HS-5 (cell line): Measurements from ENCODE around the gene RIPOR3.
A peak's percentile ranks its signal among the peaks of the same experiment; 100 is the strongest.
"Not testable (repeated sequence)": the region's sequence is repeated elsewhere in the genome, so short reads cannot be mapped to it uniquely, and the experiment has no call there.

Experiments
- DNase-seq: peaks from one replicate; pipeline ENCODE4 v3.0.0-alpha.2; 2012; ENCODE audit warnings: low read depth

RIPOR3 gene

GRCh38 chr20:50572938-50573777 is 118.2 kb downstream of the RIPOR3 start:
- peak; percentile 91 for DNase-seq

GRCh38 chr20:50571466-50571865 is 119.9 kb downstream of the RIPOR3 start:
- DNase-seq: no peak

DNA sequence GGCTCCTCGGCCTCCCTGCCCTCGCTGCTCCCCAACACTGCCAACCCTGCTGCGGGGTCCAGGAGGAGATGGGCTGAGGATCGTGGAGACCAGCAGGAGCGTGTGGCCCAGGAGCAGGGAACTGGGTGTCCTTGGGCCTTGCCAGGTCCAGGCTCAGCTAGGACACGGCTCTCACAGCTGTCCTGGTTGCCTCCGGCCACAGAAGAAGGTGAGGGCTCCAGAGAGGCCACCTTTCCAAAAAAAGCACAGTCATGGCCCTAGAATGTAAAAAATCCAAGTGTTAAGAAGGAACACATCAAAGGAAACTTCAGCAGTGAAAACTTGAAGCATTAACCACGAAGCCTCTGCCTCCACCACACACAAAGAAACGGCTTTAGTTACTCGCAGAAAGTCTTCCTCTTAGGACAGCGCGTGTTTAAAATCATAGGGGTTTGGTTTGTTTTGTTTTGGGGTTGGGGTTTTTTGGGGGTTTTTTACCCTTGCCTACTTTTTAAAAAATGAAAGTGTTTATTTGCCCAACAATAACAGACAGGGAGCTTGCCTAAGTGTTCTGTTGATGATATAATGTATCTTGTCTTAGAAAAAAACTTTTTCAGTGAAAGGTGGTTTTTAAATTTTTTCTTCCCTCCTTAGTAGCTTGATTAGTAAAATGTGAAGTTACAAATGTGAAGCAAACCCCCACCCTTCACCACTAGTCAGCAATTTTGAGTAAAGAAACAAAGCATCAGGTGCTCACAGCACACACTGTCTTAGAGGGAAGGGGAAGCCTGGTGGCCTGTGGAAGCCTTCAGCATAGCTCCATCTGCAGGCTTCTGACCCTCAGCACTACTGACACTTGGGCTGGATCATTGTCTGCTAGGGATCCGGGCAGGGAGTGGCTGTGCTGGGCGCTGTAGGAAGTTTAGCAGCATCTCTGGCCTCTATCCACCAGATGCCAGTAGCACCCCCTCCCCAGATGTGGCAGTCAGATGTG is 121.2 kb downstream of the RIPOR3 start:
- no peak for DNase-seq

DNA sequence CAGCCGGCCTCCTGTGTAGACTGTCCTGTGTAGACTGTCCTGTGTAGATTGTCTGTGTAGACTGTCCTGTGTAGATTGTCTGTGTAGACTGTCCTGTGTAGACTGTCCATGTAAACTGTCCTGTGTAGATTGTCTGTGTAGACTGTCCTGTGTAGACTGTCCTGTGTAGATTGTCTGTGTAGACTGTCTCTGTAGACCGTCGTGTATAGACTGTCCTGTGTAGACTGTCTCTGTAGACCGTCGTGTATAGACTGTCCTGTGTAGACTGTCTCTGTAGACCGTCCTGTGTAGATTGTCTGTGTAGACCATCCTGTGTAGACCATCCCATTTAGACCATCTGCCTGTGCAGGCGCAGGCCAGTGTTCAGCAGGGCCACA is 121.9 kb downstream of the RIPOR3 start:
- DNase-seq: not testable (repeated sequence)

GRCh38 chr20:50568549-50568942 is 122.8 kb downstream of the RIPOR3 start:
- DNase-seq: no peak

GRCh38 chr20:50567860-50568548 is 123.3 kb downstream of the RIPOR3 start:
- no peak for DNase-seq

- no peak for DNase-seq
These were observed 125.5 kb downstream of the RIPOR3 start for GRCh38 chr20:50565871-50566270.

- no peak for DNase-seq
These were observed 126.0 kb downstream of the RIPOR3 start for GRCh38 chr20:50565383-50565782.

DNA sequence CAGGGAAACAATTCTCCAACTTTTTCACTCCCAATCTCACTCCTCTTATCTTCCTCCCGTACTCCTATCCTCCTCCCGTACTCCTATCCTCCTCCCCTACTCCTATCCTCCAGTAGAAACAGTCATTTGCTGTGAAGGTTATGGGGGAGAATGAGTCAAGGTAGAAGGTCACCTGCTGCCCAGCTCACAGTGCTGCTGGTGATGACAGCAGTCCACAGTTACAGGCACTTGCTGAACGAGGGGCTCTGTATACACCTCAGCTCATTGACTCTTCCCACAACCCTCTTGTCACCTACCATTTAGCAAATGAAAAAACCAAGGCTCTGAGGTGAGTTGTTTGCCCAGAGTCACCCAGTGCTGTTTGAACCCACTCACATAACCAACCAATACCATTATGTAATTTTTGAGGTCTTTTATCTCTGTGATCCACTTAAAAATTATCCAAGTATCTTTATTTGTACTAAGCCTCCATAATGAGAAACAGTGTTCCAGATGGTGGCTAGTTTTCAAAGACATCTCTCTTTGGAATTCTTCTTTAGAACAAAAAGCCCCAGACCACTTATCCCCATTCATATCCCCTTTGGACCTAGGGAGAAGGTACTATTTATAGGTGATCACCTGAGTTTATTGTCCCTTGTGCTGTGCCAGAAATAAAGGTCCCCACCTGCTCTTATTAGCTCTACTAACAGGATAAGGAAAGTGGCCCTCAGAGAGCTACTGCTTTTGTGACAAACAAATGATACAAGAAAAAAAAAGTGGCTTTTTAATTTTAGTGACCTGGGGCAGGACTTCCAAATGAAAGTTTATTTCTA is 128.0 kb downstream of the RIPOR3 start:
- DNase-seq: no peak

- DNase-seq: no peak
These were observed 129.1 kb downstream of the RIPOR3 start for GRCh38 chr20:50562262-50562701.

DNA sequence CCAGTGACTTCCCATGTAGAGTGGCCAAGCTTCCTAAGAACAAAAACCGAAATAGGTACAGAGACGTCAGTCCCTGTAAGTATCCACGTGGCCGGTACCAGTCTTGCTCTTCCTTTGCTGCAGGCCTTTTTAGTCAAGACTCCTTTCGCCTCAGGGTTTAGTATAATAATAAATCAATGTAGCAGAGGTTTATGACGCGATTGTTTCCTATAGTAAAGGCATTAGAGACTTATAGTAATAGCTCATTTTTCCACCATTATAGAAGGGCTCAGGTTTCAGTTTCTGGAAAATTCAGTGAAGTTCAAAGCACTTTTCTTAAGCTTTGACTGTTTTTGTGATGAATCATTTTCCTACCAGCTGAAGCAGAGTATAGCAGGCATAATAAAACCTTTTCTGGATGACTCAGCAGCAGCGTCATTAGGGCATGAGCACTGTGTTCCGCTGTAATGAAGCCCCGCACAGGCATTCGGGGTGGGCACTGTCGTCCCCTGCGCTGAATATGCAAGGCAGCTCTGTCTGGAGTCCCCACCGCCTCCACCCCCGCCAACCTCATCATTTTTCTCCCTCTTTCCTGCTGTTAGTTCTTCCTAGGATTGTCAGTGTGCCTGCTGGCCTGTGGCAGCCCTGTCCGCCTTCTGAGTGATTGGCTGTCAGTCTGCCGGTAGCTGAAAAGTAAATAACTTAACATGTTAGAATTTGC is 129.8 kb downstream of the RIPOR3 start:
- DNase-seq: peak; percentile 100

GRCh38 chr20:50560867-50561266 is 130.5 kb downstream of the RIPOR3 start:
- no peak for DNase-seq

DNA sequence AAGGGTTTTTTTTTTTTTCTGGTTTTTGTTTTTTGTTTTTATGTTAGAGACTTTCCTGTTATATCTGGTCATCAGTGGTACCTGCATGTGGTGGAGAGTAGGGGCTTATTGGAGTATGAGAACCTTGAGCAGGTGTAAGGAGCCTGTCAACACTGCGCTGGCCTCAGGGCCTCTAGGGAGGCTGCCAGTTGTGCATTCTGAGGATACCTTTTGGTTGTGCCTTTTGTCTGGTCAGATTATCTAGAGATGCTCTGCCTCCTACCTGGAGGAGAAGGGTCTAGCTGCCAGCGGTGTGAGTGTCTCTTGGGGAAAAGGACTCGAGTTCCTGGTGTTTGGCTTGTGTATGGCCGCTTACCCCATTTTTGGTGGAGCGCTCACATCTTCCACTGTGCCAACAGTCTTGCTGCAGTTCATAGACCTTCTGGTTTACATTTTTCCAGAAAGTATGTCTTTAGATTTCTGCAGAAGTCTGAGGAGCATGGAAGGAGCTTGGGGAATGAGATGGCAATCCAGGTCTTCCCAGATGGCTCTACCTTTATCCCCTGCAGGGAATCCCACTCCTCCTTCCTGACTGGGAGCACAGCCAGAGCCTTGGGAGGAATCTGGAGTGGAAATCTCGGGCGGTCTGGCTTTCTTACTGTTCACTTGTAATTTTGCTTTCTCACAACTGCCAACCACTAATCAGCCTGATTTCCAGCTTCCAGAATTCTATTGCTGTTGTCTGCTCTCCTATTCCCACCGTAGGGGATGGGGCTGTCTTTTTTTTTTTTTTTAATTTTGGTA is 131.3 kb downstream of the RIPOR3 start:
- no peak for DNase-seq

- DNase-seq: no peak
These were observed 132.2 kb downstream of the RIPOR3 start for GRCh38 chr20:50559149-50559548.

- DNase-seq: peak; percentile 100
These were observed 132.8 kb downstream of the RIPOR3 start for GRCh38 chr20:50558483-50558925.

GRCh38 chr20:50557549-50558134 is 133.7 kb downstream of the RIPOR3 start:
- no peak for DNase-seq

- no peak for DNase-seq
These were observed 135.7 kb downstream of the RIPOR3 start for GRCh38 chr20:50555662-50556061.

DNA sequence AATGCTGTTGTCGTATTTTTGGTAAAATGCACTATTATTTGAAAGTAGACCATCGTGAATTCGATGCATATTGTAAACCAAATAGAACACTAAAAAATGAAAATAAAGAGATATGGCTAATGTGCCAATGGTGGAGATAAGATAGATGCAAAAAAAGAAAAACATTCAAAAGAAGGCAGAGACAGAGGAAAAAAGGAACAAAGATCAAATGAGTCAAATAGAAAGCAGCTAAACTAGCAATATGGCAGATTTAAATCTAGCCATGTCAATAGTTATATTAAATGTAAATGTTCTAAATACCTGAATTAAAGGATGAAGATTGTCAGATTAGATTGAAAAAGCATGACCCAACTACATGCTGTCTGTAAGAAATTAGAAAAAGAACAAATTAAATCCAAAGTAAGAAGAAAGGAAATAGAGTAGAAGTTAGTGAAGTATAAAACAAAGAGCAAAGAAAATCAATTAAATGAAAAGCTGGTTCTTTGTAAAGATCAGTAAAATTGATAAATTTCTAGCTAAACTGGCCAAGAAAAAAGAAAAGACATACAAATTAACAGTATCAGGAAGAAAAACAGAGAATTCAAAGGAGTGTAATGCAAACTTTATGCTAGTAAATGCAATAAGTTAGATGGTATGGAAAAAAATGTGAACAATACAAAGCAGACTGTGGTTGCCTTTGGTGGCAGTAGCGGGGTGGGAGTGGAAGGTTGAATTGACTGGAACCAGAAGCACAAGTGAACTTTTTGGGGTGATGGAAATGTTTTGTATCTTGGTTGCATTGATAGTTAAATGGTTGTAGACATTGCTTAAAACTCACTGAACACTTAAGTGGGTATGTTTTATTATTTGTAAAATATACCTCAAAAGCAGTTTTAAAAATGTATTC is 136.4 kb downstream of the RIPOR3 start:
- DNase-seq: no peak
